HepG2 (cell line): Measurements from ENCODE around the gene BMPER. TPM values are rescaled to one million over a fixed set of nuclear protein-coding genes. Genes with fewer than 3 reads are reported as not detected.

Experiments used
- ATAC-seq: fragments of 200-7000 bp; cut with Tn5 transposase; 3 replicates; pipeline ENCODE4 v1.9.1; 2020; ENCODE audit warnings: mild to moderate bottlenecking, moderate library complexity
- BruUV-seq: library from RNA; stranded (reverse); fragments of 400-500 nt; replicated peaks from 2 replicates; lab custom pipeline; 2021; lab: Mats Ljungman, UMichigan
- CTCF ChIA-PET: fragments of 300-600 bp; formaldehyde crosslinking; extraction: SDS; loops from one replicate; lab custom pipeline; 2021; ENCODE audit warnings: low total read pairs, inconsistent platforms, low intra/inter-chr PET ratio; lab: Yijun Ruan, JAX
- POLR2A ChIA-PET: fragments of 350-600 bp; sonication (Branson Sonifier 250); formaldehyde crosslinking; loops from one replicate; lab custom pipeline; 2020; ENCODE audit warnings: antibody characterized with exemption, inconsistent platforms; lab: Yijun Ruan, JAX
- DNase-seq: peaks from one replicate; pipeline ENCODE4 v3.0.0-alpha.2; 2015; ENCODE audit warnings: low spot score
- FAIRE-seq: peaks from 3 replicates; lab custom pipeline; 2011; peaks lifted over from hg19 to GRCh38; lab: Jason Lieb, UNC
- H2AFZ ChIP-seq: one replicate; pipeline ENCODE4 v1.6.1; 2011; ENCODE audit warnings: low read length, inconsistent platforms
- H3K27ac ChIP-seq: fragments of 300-600 bp; 3 replicates; pipeline ENCODE4 v1.8.0; 2011; ENCODE audit warnings: mixed run types, mild to moderate bottlenecking, mixed read lengths, low read length, inconsistent platforms; ENCODE audit not compliant: insufficient read depth; ENCODE audit errors: extremely low read length
- H3K27me3 ChIP-seq, 2 experiments: fragments of 200-600 bp in 1 of 2; 2 replicates in 1 of 2; 3 replicates in 1 of 2; pipeline versions ENCODE4 v1.6.0 to v1.8.0; 2011; ENCODE audit warnings: low read length in 2 of 2, mild to moderate bottlenecking in 2 of 2, moderate library complexity in 2 of 2, inconsistent platforms in 1 of 2; ENCODE audit not compliant: insufficient read depth in 2 of 2, control insufficient read depth in 1 of 2
- H3K36me3 ChIP-seq, 2 experiments: fragments of 200-600 bp in 1 of 2; replicated peaks in 1 of 2; 2 replicates in 1 of 2; 3 replicates in 1 of 2; pipeline versions ENCODE4 v1.5.1 to v1.8.0; 2011; ENCODE audit warnings: low read length in 2 of 2, inconsistent platforms in 1 of 2; ENCODE audit not compliant: insufficient read depth in 2 of 2, control insufficient read depth in 1 of 2
- H3K4me1 ChIP-seq: 2 replicates; pipeline ENCODE4 v1.5.1; 2012; ENCODE audit warnings: low read length, inconsistent platforms; ENCODE audit not compliant: insufficient read depth
- H3K4me2 ChIP-seq: 2 replicates; pipeline ENCODE4 v1.6.0; 2011; ENCODE audit warnings: low read depth, low read length, inconsistent platforms
- H3K4me3 ChIP-seq, 3 experiments: fragments of 200-600 bp in 1 of 3; sonication (generic), shearing (Covaris generic) in 1 of 3; replicated peaks in 1 of 3; 2 replicates each; pipeline ENCODE4 v1.5.1; 2011 to 2016; ENCODE audit warnings: low read length in 3 of 3, inconsistent platforms in 2 of 3, low read depth in 2 of 3, mild to moderate bottlenecking in 2 of 3, control low read depth in 1 of 3, mixed read lengths in 1 of 3; ENCODE audit not compliant: insufficient read depth in 1 of 3
- H3K79me2 ChIP-seq: one replicate; pipeline ENCODE4 v1.6.1; 2011; ENCODE audit warnings: low read length, inconsistent platforms; ENCODE audit not compliant: insufficient read depth
- H3K9ac ChIP-seq: 2 replicates; pipeline ENCODE4 v1.6.0; 2011; ENCODE audit warnings: mild to moderate bottlenecking, low read depth, low read length, inconsistent platforms; ENCODE audit not compliant: insufficient read depth
- H3K9me3 ChIP-seq: 2 replicates; pipeline ENCODE4 v1.5.1; 2012; ENCODE audit warnings: mild to moderate bottlenecking, low read length
- H4K20me1 ChIP-seq: 2 replicates; pipeline ENCODE4 v1.6.0; 2011; ENCODE audit warnings: inconsistent platforms, mild to moderate bottlenecking, low read length, moderate library complexity; ENCODE audit not compliant: insufficient read depth
- BRCA1 ChIP-seq: sonication (generic); formaldehyde crosslinking; IDR thresholded peaks from 2 replicates; pipeline ENCODE4 v1.4.0; 2020; ENCODE audit warnings: missing genetic modification reagents
- ELF1 ChIP-seq: sonication (generic); formaldehyde crosslinking; IDR thresholded peaks from 2 replicates; pipeline ENCODE4 v1.4.0; 2020; ENCODE audit warnings: missing genetic modification reagents
- MEIS1 ChIP-seq: sonication (generic); formaldehyde crosslinking; IDR thresholded peaks from 2 replicates; pipeline ENCODE4 v1.9.0; 2021; ENCODE audit warnings: mild to moderate bottlenecking, missing genetic modification reagents, moderate library complexity, borderline replicate concordance
- RFXAP ChIP-seq: sonication (generic); formaldehyde crosslinking; IDR thresholded peaks from 2 replicates; pipeline ENCODE4 v1.4.0; 2020; ENCODE audit warnings: missing genetic modification reagents, borderline replicate concordance
- ZHX1 ChIP-seq: sonication (generic); formaldehyde crosslinking; IDR thresholded peaks from 2 replicates; pipeline ENCODE4 v1.8.1; 2022; ENCODE audit warnings: low read depth, mild to moderate bottlenecking, missing genetic modification reagents
- ZNF24 ChIP-seq: fragments of 450-650 bp; IDR thresholded peaks from 2 replicates; pipeline ENCODE4 v1.6.1; 2017; ENCODE audit warnings: antibody characterized with exemption, mild to moderate bottlenecking
- ZNF383 ChIP-seq: sonication (generic); formaldehyde crosslinking; IDR thresholded peaks from 2 replicates; pipeline ENCODE4 v1.4.0; 2020; ENCODE audit warnings: missing genetic modification reagents, mild to moderate bottlenecking, borderline replicate concordance
- WGBS: methylation state at CpG from one replicate; pipeline ENCODE4 v1.1.6; 2017; ENCODE audit warnings: low lambda C conversion rate; 5-methylcytosine and 5-hydroxymethylcytosine counted together
- in situ Hi-C: cut with HindIII; loops from 2 replicates; pipeline ENCODE4 v1.10.0; 2017; ENCODE audit warnings: low pct_unique_long_range_greater_than_20kb; ENCODE audit not compliant: extremely low pct_ligation_motif_present
- intact Hi-C: fragments of 100-400 bp; cut with micrococcal nuclease; formaldehyde crosslinking; loops from one replicate; pipeline ENCODE4 v1.10.0; 2022; ENCODE audit not compliant: unreplicated experiment
- polyA plus RNA-seq, 8 experiments: library from polyadenylated mRNA; depleted of rRNA in 3 of 8; stranded (reverse) in 7 of 8; unstranded in 1 of 8; fragments of >200 nt; fragmentation: Illumina TruSeq in 4 of 8; extraction: Trizol in 4 of 8; gene quantifications; 2 replicates each; pipeline versions ENCODE4 v1.2.1 to v1.2.3, GENCODE V29; 2011 to 2016; ENCODE audit warnings: low read depth in 4 of 8, missing spikeins in 1 of 8, mixed read lengths in 1 of 8; ENCODE audit not compliant: insufficient read depth in 1 of 8
- total RNA-seq, 5 experiments: library from RNA; depleted of rRNA; stranded (reverse); fragments of >200 nt; fragmentation: Illumina TruSeq; extraction: Trizol; gene quantifications; 2 replicates each; pipeline ENCODE4 v1.2.3, GENCODE V29; 2016; ENCODE audit warnings: low read depth in 1 of 5

BMPER gene
- total and polyA plus RNA-seq, 2 of the 13 experiments (the other 11 are each of a cell fraction or from before 2014, with no cell fraction given), result not detected

- Histone ChIP-seq H3K4me1 (no peaks in the 10 kb centered on the region), H3K9ac (no peak overlapping the region), H3K27ac (no peak overlapping the region), H3K4me2 (no peak overlapping the region), H3K27me3 (no peaks in the 10 kb centered on the region), H3K4me3 (no peak overlapping the region), H3K9me3 (peaks cover 16% of the 10 kb centered on the region), H3K36me3 (no peaks in the 10 kb centered on the region), H4K20me1 (no peaks in the 10 kb centered on the region), H2AFZ (no peak overlapping the region), H3K79me2 (no peaks in the 10 kb centered on the region)
- CTCF ChIA-PET, result no interaction called here
- in situ Hi-C loops (no loop called here), intact Hi-C loops (no loop called here)
- FAIRE-seq (no peak), ATAC-seq (no peak), DNase-seq (no peak)
- no TSS peak for BruUV-seq
- POLR2A ChIA-PET, result no interaction called here
- TF ChIP-seq ELF1 (CRISPR knock-in tag), result no peak
- no peak for TF ChIP-seq ZHX1 (CRISPR knock-in tag)
- no peak for TF ChIP-seq ZNF24
- no peak for TF ChIP-seq RFXAP (CRISPR knock-in tag)
- TF ChIP-seq ZNF383 (CRISPR knock-in tag), result no peak
- no peak for TF ChIP-seq BRCA1 (CRISPR knock-in tag)
- TF ChIP-seq MEIS1 (CRISPR knock-in tag), result no peak
- WGBS, result 0% methylated on average over 1 of the region's 1 CpG
These were observed 219.4 kb downstream of the BMPER start for GRCh38 chr7:34124765-34125164.
